CD14-positive monocyte (primary cell): ENCODE measurements around the gene ZNF138. TPM values are rescaled to one million over a fixed set of nuclear protein-coding genes. Genes with fewer than 3 reads are reported as not detected.

ENCODE experiments used
- DNase-seq, 3 donors: peaks; one replicate each; pipeline ENCODE4 v3.0.0-alpha.2; 2011 to 2022
- H2AFZ ChIP-seq: 2 replicates; pipeline ENCODE4 v1.6.0; 2012; ENCODE audit warnings: mild to moderate bottlenecking, low read depth, low read length, inconsistent platforms; ENCODE audit not compliant: insufficient read depth, poor library complexity, severe bottlenecking
- H3K27ac ChIP-seq, 2 donors: 1 replicate in 1 of 2; 2 replicates in 1 of 2; pipeline ENCODE4 v1.5.1; 2012 to 2013; ENCODE audit warnings: low read length in 2 of 2, control low read depth in 1 of 2, inconsistent platforms in 1 of 2, low read depth in 1 of 2, mild to moderate bottlenecking in 1 of 2
- H3K27me3 ChIP-seq, 2 donors: one replicate each; pipeline versions ENCODE4 v1.6.0 to v1.6.1; 2011 to 2013; ENCODE audit warnings: low read length in 2 of 2; ENCODE audit not compliant: control insufficient read depth in 2 of 2, insufficient read depth in 2 of 2
- H3K36me3 ChIP-seq, 2 donors: replicated peaks in 1 of 2; 1 replicate in 1 of 2; 2 replicates in 1 of 2; pipeline versions ENCODE4 v1.5.1 to v1.6.1; 2012 to 2013; ENCODE audit warnings: low read length in 2 of 2, control low read depth in 1 of 2, inconsistent platforms in 1 of 2, mild to moderate bottlenecking in 1 of 2; ENCODE audit not compliant: insufficient read depth in 2 of 2, control insufficient read depth in 1 of 2
- H3K4me1 ChIP-seq, 2 donors: 1 replicate in 1 of 2; 2 replicates in 1 of 2; pipeline versions ENCODE4 v1.5.1 to v1.6.1; 2012 to 2013; ENCODE audit warnings: low read length in 2 of 2, control low read depth in 1 of 2, inconsistent platforms in 1 of 2, mild to moderate bottlenecking in 1 of 2, moderate library complexity in 1 of 2; ENCODE audit not compliant: insufficient read depth in 2 of 2, control insufficient read depth in 1 of 2
- H3K4me2 ChIP-seq: replicated peaks from 2 replicates; pipeline ENCODE3; 2012; ENCODE audit warnings: low read length, moderate library complexity, mild to moderate bottlenecking; ENCODE audit not compliant: poor library complexity, severe bottlenecking; ENCODE audit errors: extremely low read depth
- H3K4me3 ChIP-seq, 3 experiments: fragments of 200-600 bp in 1 of 3; sonication (generic) in 1 of 3; replicated peaks in 1 of 3; 1 replicate in 2 of 3; 2 replicates in 1 of 3; pipeline ENCODE4 v1.5.1; 2011 to 2013; ENCODE audit warnings: low read length in 3 of 3, mild to moderate bottlenecking in 3 of 3, control low read depth in 2 of 3, low read depth in 2 of 3, inconsistent platforms in 1 of 3, moderate library complexity in 1 of 3
- H3K79me2 ChIP-seq: 2 replicates; pipeline ENCODE4 v1.6.0; 2012; ENCODE audit warnings: mild to moderate bottlenecking, control low read depth, inconsistent platforms, low read length, moderate library complexity; ENCODE audit not compliant: insufficient read depth
- H3K9ac ChIP-seq: 2 replicates; pipeline ENCODE4 v1.6.0; 2017; ENCODE audit warnings: low read length, mild to moderate bottlenecking; ENCODE audit not compliant: insufficient read depth, poor library complexity, severe bottlenecking
- H3K9me3 ChIP-seq, 2 donors: replicated peaks in 1 of 2; 1 replicate in 1 of 2; 2 replicates in 1 of 2; pipeline versions ENCODE4 v1.5.1 to v1.6.1; 2012 to 2013; ENCODE audit warnings: low read length in 2 of 2, control low read depth in 1 of 2; ENCODE audit not compliant: control insufficient read depth in 1 of 2, insufficient read depth in 1 of 2
- H4K20me1 ChIP-seq: 2 replicates; pipeline ENCODE4 v1.6.0; 2012; ENCODE audit warnings: mild to moderate bottlenecking, low read length, control low read depth, moderate library complexity; ENCODE audit not compliant: insufficient read depth
- H3K27ac Mint-ChIP-seq, 7 donors: one replicate each; pipeline ENCODE4 v1.8.0; 2020; ENCODE audit warnings: mild to moderate bottlenecking in 7 of 7, mixed read lengths in 7 of 7, moderate library complexity in 6 of 7, inconsistent platforms in 2 of 7
- H3K27me3 Mint-ChIP-seq, 3 donors: one replicate each; pipeline ENCODE4 v1.8.0; 2021 to 2022; ENCODE audit warnings: low read depth in 3 of 3, mild to moderate bottlenecking in 3 of 3, mixed read lengths in 3 of 3, moderate library complexity in 3 of 3, inconsistent platforms in 1 of 3
- H3K36me3 Mint-ChIP-seq, 2 donors: one replicate each; pipeline ENCODE4 v1.8.0; 2020; ENCODE audit warnings: mixed read lengths in 2 of 2, inconsistent platforms in 1 of 2, mild to moderate bottlenecking in 1 of 2
- H3K4me1 Mint-ChIP-seq: one replicate; pipeline ENCODE4 v1.8.0; 2020; ENCODE audit warnings: mild to moderate bottlenecking, mixed read lengths
- H3K4me3 Mint-ChIP-seq, 2 donors: one replicate each; pipeline ENCODE4 v1.8.0; 2020; ENCODE audit warnings: mild to moderate bottlenecking in 2 of 2, mixed read lengths in 2 of 2, moderate library complexity in 1 of 2
- H3K9me3 Mint-ChIP-seq, 7 donors: one replicate each; pipeline ENCODE4 v1.8.0; 2020 to 2022; ENCODE audit warnings: mixed read lengths in 7 of 7, mild to moderate bottlenecking in 6 of 7, moderate library complexity in 6 of 7, inconsistent platforms in 2 of 7
- WGBS: methylation state at CpG from one replicate; pipeline ENCODE4 v1.1.5; 2013; ENCODE audit warnings: missing lambda C conversion rate; ENCODE audit not compliant: insufficient coverage; 5-methylcytosine and 5-hydroxymethylcytosine counted together
- intact Hi-C, 2 donors: fragments of 100-400 bp; cut with micrococcal nuclease; formaldehyde crosslinking; loops; one replicate each; pipeline versions ENCODE4 v1.15.0 to v1.15.1; 2023
- polyA plus RNA-seq, 3 donors: library from polyadenylated mRNA; depleted of rRNA in 1 of 3; unstranded in 2 of 3; stranded (reverse) in 1 of 3; fragments of 300-500 nt in 2 of 3; fragments of >200 nt in 1 of 3; fragmentation: Illumina TruSeq in 2 of 3; gene quantifications; 1 replicate in 2 of 3; 2 replicates in 1 of 3; pipeline ENCODE4 v1.2.3, GENCODE V29; 2012 to 2021
- TF ChIP-seq, protein P1 (sequence below): fragments of 200-600 bp; IDR thresholded peaks from one replicate; pipeline ENCODE4 v1.8.0; 2022; ENCODE audit warnings: antibody characterized with exemption, mild to moderate bottlenecking

ZNF138 gene
- polyA plus RNA-seq, 3 donors, result 0.89 to 1.1 (median 1.1) TPM

DNA sequence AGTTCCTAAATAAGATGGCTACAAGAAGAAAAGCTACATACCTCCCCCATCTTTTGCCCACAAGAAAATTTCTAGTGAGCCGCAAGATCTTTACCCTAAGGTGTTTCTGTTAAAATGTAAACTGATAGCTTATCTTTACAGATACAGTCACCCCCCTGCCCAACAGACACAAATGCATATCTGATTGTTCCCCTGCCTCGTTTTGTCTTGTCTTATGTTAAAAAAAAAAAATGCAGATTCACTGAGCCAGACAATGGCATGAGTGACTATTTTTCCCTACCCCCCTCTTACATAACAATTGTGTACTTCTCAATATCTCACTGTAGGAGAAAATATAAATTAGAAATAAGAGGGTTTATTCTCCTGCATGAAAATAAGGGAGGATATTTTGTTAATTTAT is 8.5 kb downstream of the ZNF138 start:
- Histone ChIP-seq H3K9ac (no peak overlapping the region), H3K4me2 (no peak overlapping the region), H4K20me1 (no peaks in the 10 kb centered on the region), H3K4me1 (no peaks in the 10 kb centered on the region), H3K79me2 (peaks cover 5% of the 10 kb centered on the region), H3K27me3 (no peaks in the 10 kb centered on the region), H3K9me3 (peaks cover 43 to 45% of the 10 kb centered on the region in 2 donors), H2AFZ (no peak overlapping the region), H3K36me3 (peaks cover 13 to 56% of the 10 kb centered on the region in 2 donors), H3K4me3 (no peak overlapping the region), H3K27ac (no peak overlapping the region)
- Mint-ChIP-seq H3K4me1 (no peaks in the 10 kb centered on the region), H3K36me3 (peaks cover 45 to 64% of the 10 kb centered on the region in 2 donors), H3K9me3 (peaks cover 39 to 69% (median 43%) of the 10 kb centered on the region in 7 donors), H3K4me3 (no peak overlapping the region), H3K27ac (no peak overlapping the region), H3K27me3 (no peaks in the 10 kb centered on the region)
- no peak for DNase-seq
- TF ChIP-seq, protein P1, sequence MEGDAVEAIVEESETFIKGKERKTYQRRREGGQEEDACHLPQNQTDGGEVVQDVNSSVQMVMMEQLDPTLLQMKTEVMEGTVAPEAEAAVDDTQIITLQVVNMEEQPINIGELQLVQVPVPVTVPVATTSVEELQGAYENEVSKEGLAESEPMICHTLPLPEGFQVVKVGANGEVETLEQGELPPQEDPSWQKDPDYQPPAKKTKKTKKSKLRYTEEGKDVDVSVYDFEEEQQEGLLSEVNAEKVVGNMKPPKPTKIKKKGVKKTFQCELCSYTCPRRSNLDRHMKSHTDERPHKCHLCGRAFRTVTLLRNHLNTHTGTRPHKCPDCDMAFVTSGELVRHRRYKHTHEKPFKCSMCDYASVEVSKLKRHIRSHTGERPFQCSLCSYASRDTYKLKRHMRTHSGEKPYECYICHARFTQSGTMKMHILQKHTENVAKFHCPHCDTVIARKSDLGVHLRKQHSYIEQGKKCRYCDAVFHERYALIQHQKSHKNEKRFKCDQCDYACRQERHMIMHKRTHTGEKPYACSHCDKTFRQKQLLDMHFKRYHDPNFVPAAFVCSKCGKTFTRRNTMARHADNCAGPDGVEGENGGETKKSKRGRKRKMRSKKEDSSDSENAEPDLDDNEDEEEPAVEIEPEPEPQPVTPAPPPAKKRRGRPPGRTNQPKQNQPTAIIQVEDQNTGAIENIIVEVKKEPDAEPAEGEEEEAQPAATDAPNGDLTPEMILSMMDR, result no peak
- intact Hi-C loops, result no loop called here
- no CpG with 5 or more reads among the region's 2 CpGs for WGBS

DNA sequence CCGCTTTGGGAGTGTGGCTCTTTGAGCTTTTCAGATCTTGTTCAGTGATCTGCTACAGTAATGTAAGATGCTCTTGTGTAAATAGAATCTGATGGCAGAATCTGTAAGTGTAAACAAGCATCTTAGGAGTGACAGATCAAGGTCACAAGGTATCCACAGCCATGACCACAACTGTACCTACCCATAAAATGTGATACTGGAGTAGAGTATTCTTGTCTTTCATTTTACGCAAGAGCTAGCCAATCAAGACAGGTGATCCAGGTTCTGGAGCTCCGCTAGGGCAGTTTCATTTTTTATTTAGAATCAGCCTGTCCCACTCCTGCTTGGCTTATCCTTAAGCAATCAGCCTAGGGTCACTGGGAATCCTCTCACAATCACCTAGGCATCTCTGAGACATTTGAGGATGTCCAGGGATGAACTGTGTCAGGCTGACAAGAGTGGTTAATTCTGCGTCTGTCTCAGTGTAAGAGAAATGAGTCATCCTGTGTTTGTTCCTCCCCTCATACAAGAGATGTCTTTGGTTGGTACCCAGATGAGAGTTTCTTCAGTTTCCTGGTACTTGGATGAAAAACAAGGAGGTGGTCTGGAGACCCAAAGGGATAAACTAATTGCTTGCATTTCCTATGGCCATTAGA is 13.6 kb downstream of the ZNF138 start:
- peaks cover 21 to 44% (median 35%) of the 10 kb centered on the region in 7 donors for H3K9me3 Mint-ChIP-seq
- WGBS, result no CpG with 5 or more reads among the region's 4 CpGs
- Histone ChIP-seq H3K9ac (no peak overlapping the region), H3K27me3 (no peaks in the 10 kb centered on the region), H4K20me1 (no peaks in the 10 kb centered on the region), H3K4me2 (no peak overlapping the region), H3K79me2 (no peaks in the 10 kb centered on the region), H3K36me3 (peaks cover 0 to 27% of the 10 kb centered on the region in 2 donors), H3K9me3 (peaks cover 30 to 41% of the 10 kb centered on the region in 2 donors), H3K27ac (no peak overlapping the region), H3K4me1 (no peaks in the 10 kb centered on the region), H2AFZ (no peak overlapping the region), H3K4me3 (no peak overlapping the region)
- H3K36me3 Mint-ChIP-seq, result peaks cover 17 to 32% of the 10 kb centered on the region in 2 donors
- no peaks in the 10 kb centered on the region for H3K4me1 Mint-ChIP-seq
- H3K27me3 Mint-ChIP-seq, result no peaks in the 10 kb centered on the region
- DNase-seq, result no peak
- TF ChIP-seq, protein P1, result no peak
- no peak overlapping the region for H3K27ac Mint-ChIP-seq
- intact Hi-C loops, result no loop called here
- no peak overlapping the region for H3K4me3 Mint-ChIP-seq
